SK-N-SH (cell line): ENCODE data around the gene ASIP. TPM values are rescaled to one million over a fixed set of nuclear protein-coding genes. Genes with fewer than 3 reads are reported as not detected.

ENCODE experiments used
- CTCF ChIA-PET: fragments of 300-600, 350-600 bp; formaldehyde crosslinking; extraction: SDS; loops from one replicate; lab custom pipeline; 2021; lab: Yijun Ruan, JAX
- POLR2A ChIA-PET: fragments of 350-600 bp; sonication (Branson Sonifier 250); formaldehyde crosslinking; extraction: SDS; loops from one replicate; lab custom pipeline; 2020; ENCODE audit warnings: antibody characterized with exemption, inconsistent platforms; lab: Yijun Ruan, JAX
- DNase-seq: peaks from one replicate; pipeline ENCODE4 v3.0.0; 2012
- H2AFZ ChIP-seq: fragments of 200-600 bp; sonication (generic); 2 replicates; pipeline ENCODE4 v1.8.1; 2016; ENCODE audit warnings: antibody characterized with exemption, mild to moderate bottlenecking, low read depth
- H3F3A ChIP-seq: fragments of 200-600 bp; sonication (generic); replicated peaks from 2 replicates; pipeline ENCODE3; 2016; ENCODE audit warnings: antibody characterized with exemption, mild to moderate bottlenecking; ENCODE audit not compliant: insufficient read depth
- H3K27ac ChIP-seq, 2 experiments: fragments of 200-500 bp in 1 of 2; fragments of 200-600 bp in 1 of 2; sonication (Bioruptor generic) in 1 of 2; sonication (generic), shearing (Covaris generic) in 1 of 2; 2 replicates each; pipeline versions ENCODE4 v1.5.1 to v1.6.1; 2014 to 2016; ENCODE audit warnings: low read depth in 2 of 2, inconsistent platforms in 1 of 2, low read length in 1 of 2, mild to moderate bottlenecking in 1 of 2, mixed read lengths in 1 of 2
- H3K27me3 ChIP-seq: fragments of 200-600 bp; sonication (generic), shearing (Covaris generic); 2 replicates; pipeline ENCODE4 v1.6.1; 2016; ENCODE audit warnings: mixed run types; ENCODE audit not compliant: insufficient read depth
- H3K36me3 ChIP-seq, 2 experiments: fragments of 200-500 bp in 1 of 2; fragments of 200-600 bp in 1 of 2; sonication (Bioruptor generic) in 1 of 2; sonication (generic) in 1 of 2; replicated peaks in 1 of 2; 2 replicates each; pipeline versions ENCODE3 to v1.5.1; 2014 to 2016; ENCODE audit warnings: low read length in 1 of 2, mild to moderate bottlenecking in 1 of 2; ENCODE audit not compliant: insufficient read depth in 2 of 2, control insufficient read depth in 1 of 2
- H3K4me1 ChIP-seq, 2 experiments: fragments of 200-500 bp in 1 of 2; fragments of 200-600 bp in 1 of 2; sonication (Bioruptor generic) in 1 of 2; sonication (generic), shearing (Covaris generic) in 1 of 2; 2 replicates each; pipeline versions ENCODE4 v1.5.1 to v1.6.1; 2014 to 2016; ENCODE audit warnings: low read depth in 1 of 2, low read length in 1 of 2, mixed run types in 1 of 2; ENCODE audit not compliant: insufficient read depth in 2 of 2, control insufficient read depth in 1 of 2
- H3K4me2 ChIP-seq: fragments of 200-600 bp; sonication (generic), shearing (Covaris generic); 2 replicates; pipeline ENCODE4 v1.6.1; 2017; ENCODE audit warnings: mixed run types
- H3K4me3 ChIP-seq, 2 experiments: fragments of 200-500 bp in 1 of 2; fragments of 200-600 bp in 1 of 2; sonication (Bioruptor generic) in 1 of 2; sonication (generic), shearing (Covaris generic) in 1 of 2; 2 replicates each; pipeline versions ENCODE4 v1.5.1 to v1.8.1; 2014 to 2016; ENCODE audit warnings: low read depth in 2 of 2, inconsistent platforms in 1 of 2, low read length in 1 of 2, mild to moderate bottlenecking in 1 of 2, mixed read lengths in 1 of 2, moderate library complexity in 1 of 2
- H3K79me2 ChIP-seq: fragments of 200-600 bp; sonication (generic); 2 replicates; pipeline ENCODE4 v1.8.1; 2017; ENCODE audit warnings: mild to moderate bottlenecking; ENCODE audit not compliant: insufficient read depth
- H3K9ac ChIP-seq: fragments of 200-600 bp; sonication (generic); 2 replicates; pipeline ENCODE4 v1.6.1; 2017; ENCODE audit warnings: mixed run types
- H3K9me2 ChIP-seq: fragments of 200-600 bp; sonication (generic); 2 replicates; pipeline ENCODE4 v1.6.1; 2017; ENCODE audit warnings: mixed run types
- H3K9me3 ChIP-seq: fragments of 200-600 bp; sonication (generic); 2 replicates; pipeline ENCODE4 v1.6.1; 2017; ENCODE audit warnings: mixed run types, mild to moderate bottlenecking, moderate library complexity
- H4K20me1 ChIP-seq: fragments of 200-600 bp; sonication (generic); 2 replicates; pipeline ENCODE4 v1.6.1; 2017; ENCODE audit warnings: mild to moderate bottlenecking, mixed run types; ENCODE audit not compliant: insufficient read depth
- CHD2 ChIP-seq: fragments of 150-350 bp; IDR thresholded peaks from 2 replicates; pipeline ENCODE4 v1.6.1; 2018; ENCODE audit warnings: low read length; ENCODE audit not compliant: partially characterized antibody
- ELF1 ChIP-seq: IDR thresholded peaks from 2 replicates; pipeline ENCODE4 v1.4.0; 2012
- EP300 ChIP-seq, 2 experiments: IDR thresholded peaks; 2 replicates each; pipeline versions ENCODE4 v1.4.0 to v1.6.1; 2012; ENCODE audit warnings: borderline replicate concordance in 1 of 2, low read depth in 1 of 2, low read length in 1 of 2
- FOSL2 ChIP-seq: IDR thresholded peaks from 2 replicates; pipeline ENCODE4 v1.4.0; 2012; ENCODE audit warnings: low read depth, mild to moderate bottlenecking, moderate library complexity, borderline replicate concordance
- FOXM1 ChIP-seq: IDR thresholded peaks from 2 replicates; pipeline ENCODE4 v1.4.0; 2012; ENCODE audit warnings: low read depth, mild to moderate bottlenecking
- GABPA ChIP-seq: IDR thresholded peaks from 2 replicates; pipeline ENCODE4 v1.4.0; 2012; ENCODE audit warnings: low read depth, mild to moderate bottlenecking
- GATA2 ChIP-seq: sonication (generic); formaldehyde crosslinking; IDR thresholded peaks from 2 replicates; pipeline ENCODE4 v1.5.0; 2020; ENCODE audit warnings: mild to moderate bottlenecking, missing genetic modification reagents
- JUND ChIP-seq: IDR thresholded peaks from 2 replicates; pipeline ENCODE4 v1.4.0; 2012
- MEF2A ChIP-seq: IDR thresholded peaks from 2 replicates; pipeline ENCODE4 v1.4.0; 2012; ENCODE audit warnings: low read depth, borderline replicate concordance
- NFIC ChIP-seq: IDR thresholded peaks from 2 replicates; pipeline ENCODE4 v1.4.0; 2012; ENCODE audit warnings: borderline replicate concordance
- RAD21 ChIP-seq: IDR thresholded peaks from 2 replicates; pipeline ENCODE4 v1.6.1; 2012; ENCODE audit warnings: mild to moderate bottlenecking, low read length
- RXRA ChIP-seq: IDR thresholded peaks from 2 replicates; pipeline ENCODE4 v1.4.0; 2012; ENCODE audit warnings: low read depth, mild to moderate bottlenecking, borderline replicate concordance
- SIN3A ChIP-seq: IDR thresholded peaks from 2 replicates; pipeline ENCODE4 v1.6.1; 2012; ENCODE audit warnings: low read depth, mild to moderate bottlenecking, low read length, moderate library complexity, borderline replicate concordance
- SMC3 ChIP-seq: IDR thresholded peaks from 2 replicates; pipeline ENCODE4 v1.6.1; 2012; ENCODE audit warnings: low read depth, low read length, improper control_type of control experiment
- TCF12 ChIP-seq: IDR thresholded peaks from 2 replicates; pipeline ENCODE4 v1.4.0; 2012
- TEAD4 ChIP-seq: IDR thresholded peaks from 2 replicates; pipeline ENCODE4 v1.4.0; 2012; ENCODE audit warnings: mild to moderate bottlenecking, borderline replicate concordance; ENCODE audit not compliant: insufficient read depth
- YY1 ChIP-seq: IDR thresholded peaks from 2 replicates; pipeline ENCODE4 v1.4.0; 2012; ENCODE audit warnings: low read depth, mild to moderate bottlenecking
- WGBS: methylation state at CpG from one replicate; pipeline ENCODE4 v1.1.6; 2017; ENCODE audit warnings: low lambda C conversion rate; 5-methylcytosine and 5-hydroxymethylcytosine counted together
- polyA plus RNA-seq, 3 experiments: library from polyadenylated mRNA; depleted of rRNA; stranded (reverse); fragments of >200 nt; gene quantifications; 2 replicates each; pipeline ENCODE4 v1.2.3, GENCODE V29; 2012
- TF ChIP-seq, protein P1 (sequence below): IDR thresholded peaks from 2 replicates; pipeline ENCODE4 v1.4.0; 2012; ENCODE audit warnings: low read depth, borderline replicate concordance
- TF ChIP-seq, protein P2 (sequence below): IDR thresholded peaks from 2 replicates; pipeline ENCODE4 v1.4.0; 2012; ENCODE audit warnings: low read depth
- TF ChIP-seq, protein P3 (sequence below): IDR thresholded peaks from 2 replicates; pipeline ENCODE4; 2012

The ASIP gene
- polyA plus RNA-seq, 1 of the 3 experiments (the other 2 are of a cell fraction), result 0.15 TPM

DNA sequence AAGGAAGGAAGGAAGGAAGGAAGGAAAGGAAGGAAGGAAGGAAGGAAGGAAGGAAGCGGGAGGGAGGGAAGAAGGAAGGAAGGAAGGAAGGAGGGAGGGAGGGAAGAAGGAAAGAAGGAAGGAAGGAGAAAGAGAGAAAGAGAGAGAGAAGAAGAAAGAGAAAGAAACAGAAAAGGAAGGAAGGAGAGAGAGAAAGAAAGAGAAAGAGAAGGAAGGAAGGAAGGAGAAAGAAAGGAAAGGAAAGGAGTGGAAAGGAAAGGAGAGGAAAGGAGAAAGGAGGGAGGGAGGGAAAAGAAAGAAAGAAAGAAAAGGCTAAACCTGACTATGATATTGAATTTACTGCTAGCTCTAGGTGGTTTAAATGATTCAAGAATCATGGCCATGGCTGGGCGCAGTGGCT, 5.3 kb upstream of the ASIP start:
- H2AFZ ChIP-seq, result no peak overlapping the region
- peaks cover 17% of the 10 kb centered on the region for H3K9me3 ChIP-seq
- H3K4me3 ChIP-seq, result no peak overlapping the region
- TF ChIP-seq, protein P1, sequence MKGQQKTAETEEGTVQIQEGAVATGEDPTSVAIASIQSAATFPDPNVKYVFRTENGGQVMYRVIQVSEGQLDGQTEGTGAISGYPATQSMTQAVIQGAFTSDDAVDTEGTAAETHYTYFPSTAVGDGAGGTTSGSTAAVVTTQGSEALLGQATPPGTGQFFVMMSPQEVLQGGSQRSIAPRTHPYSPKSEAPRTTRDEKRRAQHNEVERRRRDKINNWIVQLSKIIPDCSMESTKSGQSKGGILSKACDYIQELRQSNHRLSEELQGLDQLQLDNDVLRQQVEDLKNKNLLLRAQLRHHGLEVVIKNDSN, result no peak
- TF ChIP-seq YY1 (no peak), TEAD4 (no peak), FOXM1 (no peak), MEF2A (no peak)
- H3K27me3 ChIP-seq, result no peaks in the 10 kb centered on the region
- no peak overlapping the region for H3K27ac ChIP-seq
- H3K9me2 ChIP-seq, result no peaks in the 10 kb centered on the region
- no peaks in the 10 kb centered on the region for H3K36me3 ChIP-seq
- H4K20me1 ChIP-seq, result no peaks in the 10 kb centered on the region
- no peaks in the 10 kb centered on the region for H3K4me1 ChIP-seq
- H3K4me2 ChIP-seq, result no peak overlapping the region
- H3F3A ChIP-seq, result no peaks in the 10 kb centered on the region
- 91% methylated on average over 2 of the region's 2 CpGs for WGBS
- ChIA-PET POLR2A (no interaction called here), CTCF (no interaction called here)
- H3K9ac ChIP-seq, result no peak overlapping the region
- no peaks in the 10 kb centered on the region for H3K79me2 ChIP-seq
- no peak for DNase-seq

DNA sequence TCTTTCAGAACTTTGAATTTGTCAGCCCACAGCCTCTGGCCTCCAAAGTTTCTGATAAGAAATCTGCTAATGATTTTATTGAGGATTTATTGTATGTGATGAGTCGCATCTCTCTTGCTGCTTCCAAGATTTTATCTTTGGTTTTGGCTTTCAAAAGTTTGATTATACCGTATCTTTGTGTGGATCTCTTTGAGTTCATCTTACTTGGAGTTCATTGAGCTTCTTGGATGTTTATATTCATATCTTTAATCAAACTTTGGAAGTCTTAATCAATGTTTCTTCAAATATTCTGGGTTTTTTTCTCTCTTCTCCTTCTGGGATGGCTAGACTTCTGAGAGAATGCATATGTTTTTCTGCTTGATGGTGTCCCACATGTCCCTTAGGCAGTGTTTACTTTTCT, 3.3 kb upstream of the ASIP start:
- H2AFZ ChIP-seq, result no peak overlapping the region
- ChIA-PET POLR2A (no interaction called here), CTCF (no interaction called here)
- H3F3A ChIP-seq, result no peaks in the 10 kb centered on the region
- whole genome bisulfite sequencing, result 17% methylated on average over 2 of the region's 2 CpGs
- H3K36me3 ChIP-seq, result no peaks in the 10 kb centered on the region
- no peaks in the 10 kb centered on the region for H3K9me2 ChIP-seq
- no peaks in the 10 kb centered on the region for H3K79me2 ChIP-seq
- H3K9ac ChIP-seq, result no peak overlapping the region
- H3K27ac ChIP-seq, result no peak overlapping the region
- H4K20me1 ChIP-seq, result no peaks in the 10 kb centered on the region
- no peak overlapping the region for H3K4me3 ChIP-seq
- no peak for DNase-seq
- TF ChIP-seq, protein P2, sequence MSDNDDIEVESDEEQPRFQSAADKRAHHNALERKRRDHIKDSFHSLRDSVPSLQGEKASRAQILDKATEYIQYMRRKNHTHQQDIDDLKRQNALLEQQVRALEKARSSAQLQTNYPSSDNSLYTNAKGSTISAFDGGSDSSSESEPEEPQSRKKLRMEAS, result no peak
- TF ChIP-seq, protein P1, result no peak
- TF ChIP-seq TEAD4 (no peak), FOSL2 (no peak), YY1 (no peak), RAD21 (no peak), JUND (no peak), SIN3A (no peak), TCF12 (no peak), ELF1 (no peak), NFIC (no peak), SMC3 (no peak), GATA2 (no peak), GABPA (no peak), EP300 (IDR thresholded peaks at IDR 0.05; ENCODE audit: borderline replicate concordance in 1 of 2, low read depth in 1 of 2, low read length in 1 of 2) (no peak), RXRA (no peak), CHD2 (no peak)
- TF ChIP-seq, protein P3, sequence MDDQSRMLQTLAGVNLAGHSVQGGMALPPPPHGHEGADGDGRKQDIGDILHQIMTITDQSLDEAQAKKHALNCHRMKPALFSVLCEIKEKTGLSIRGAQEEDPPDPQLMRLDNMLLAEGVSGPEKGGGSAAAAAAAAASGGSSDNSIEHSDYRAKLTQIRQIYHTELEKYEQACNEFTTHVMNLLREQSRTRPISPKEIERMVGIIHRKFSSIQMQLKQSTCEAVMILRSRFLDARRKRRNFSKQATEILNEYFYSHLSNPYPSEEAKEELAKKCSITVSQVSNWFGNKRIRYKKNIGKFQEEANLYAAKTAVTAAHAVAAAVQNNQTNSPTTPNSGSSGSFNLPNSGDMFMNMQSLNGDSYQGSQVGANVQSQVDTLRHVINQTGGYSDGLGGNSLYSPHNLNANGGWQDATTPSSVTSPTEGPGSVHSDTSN, result no peak
- no peak overlapping the region for H3K4me2 ChIP-seq
- peaks cover 0 to 3% of the 10 kb centered on the region in 2 experiments; a peak in 1 of 4 replicates for H3K4me1 ChIP-seq
- no peaks in the 10 kb centered on the region for H3K27me3 ChIP-seq
- H3K9me3 ChIP-seq, result peaks cover 17% of the 10 kb centered on the region
